CD4-positive, CD25-positive, alpha-beta regulatory T cell (primary cell): Measurements from ENCODE around the gene CDH23. TPM values are rescaled to one million over a fixed set of nuclear protein-coding genes. Genes with fewer than 3 reads are reported as not detected.

Source experiments
- ATAC-seq, 2 donors: fragments of 150-1000 bp; cut with Tn5 transposase; one replicate each; pipeline ENCODE4 v1.10.0; 2021; ENCODE audit warnings: low read depth in 2 of 2, moderate number of reproducible peaks in 2 of 2, moderate library complexity in 1 of 2
- DNase-seq, 3 donors: peaks; one replicate each; pipeline versions ENCODE4 v3.0.0 to v3.0.0-alpha.2; 2012 to 2022; ENCODE audit warnings: mixed read lengths in 1 of 3
- H3K27ac ChIP-seq: one replicate; pipeline ENCODE4 v1.7.0; 2013; ENCODE audit warnings: mild to moderate bottlenecking, low read length; ENCODE audit not compliant: insufficient read depth, poor library complexity, severe bottlenecking
- H3K27me3 ChIP-seq: one replicate; pipeline ENCODE4 v1.7.0; 2013; ENCODE audit warnings: low read length; ENCODE audit not compliant: control insufficient read depth, insufficient read depth
- H3K36me3 ChIP-seq: one replicate; pipeline ENCODE4 v1.7.0; 2013; ENCODE audit warnings: mild to moderate bottlenecking, low read length, moderate library complexity; ENCODE audit not compliant: control insufficient read depth, insufficient read depth
- H3K4me1 ChIP-seq: 2 replicates; pipeline ENCODE4 v1.7.0; 2013; ENCODE audit warnings: mild to moderate bottlenecking, low read length; ENCODE audit not compliant: insufficient read depth, control insufficient read depth, poor library complexity, severe bottlenecking
- H3K4me3 ChIP-seq: one replicate; pipeline ENCODE4 v1.7.0; 2013; ENCODE audit warnings: low read depth, mild to moderate bottlenecking, low read length, moderate library complexity
- H3K9me3 ChIP-seq, 2 experiments: 1 replicate in 1 of 2; 2 replicates in 1 of 2; pipeline ENCODE4 v1.7.0; 2013; ENCODE audit warnings: low read length in 2 of 2, mild to moderate bottlenecking in 1 of 2, moderate library complexity in 1 of 2; ENCODE audit not compliant: control insufficient read depth in 2 of 2
- H3K27ac Mint-ChIP-seq, 3 donors: one replicate each; pipeline ENCODE4 v1.8.0; 2020 to 2022; ENCODE audit warnings: mild to moderate bottlenecking in 3 of 3, mixed read lengths in 3 of 3, moderate library complexity in 2 of 3
- H3K27me3 Mint-ChIP-seq: one replicate; pipeline ENCODE4 v1.8.0; 2022; ENCODE audit warnings: mild to moderate bottlenecking, mixed read lengths
- H3K36me3 Mint-ChIP-seq: one replicate; pipeline ENCODE4 v1.8.0; 2020; ENCODE audit warnings: mixed read lengths
- H3K4me1 Mint-ChIP-seq, 4 donors: one replicate each; pipeline ENCODE4 v1.8.0; 2020 to 2022; ENCODE audit warnings: mixed read lengths in 4 of 4, mild to moderate bottlenecking in 1 of 4
- H3K4me3 Mint-ChIP-seq, 4 donors: one replicate each; pipeline ENCODE4 v1.8.0; 2020 to 2022; ENCODE audit warnings: mild to moderate bottlenecking in 4 of 4, mixed read lengths in 4 of 4, moderate library complexity in 3 of 4
- H3K9me3 Mint-ChIP-seq, 7 donors: one replicate each; pipeline ENCODE4 v1.8.0; 2020 to 2022; ENCODE audit warnings: mixed read lengths in 7 of 7, mild to moderate bottlenecking in 3 of 7, moderate library complexity in 2 of 7
- polyA plus RNA-seq, 4 donors: library from polyadenylated mRNA; unstranded; fragments of 300-500 nt; fragmentation: Illumina TruSeq; gene quantifications; one replicate each; pipeline ENCODE4 v1.2.3, GENCODE V29; 2021
- total RNA-seq: library from RNA; stranded (reverse); gene quantifications from one replicate; pipeline ENCODE4 v1.2.3, GENCODE V29; 2022

CDH23 gene
- total and polyA plus RNA-seq, 5 donors from 2014 or later, result 0.17 to 5.6 (median 1.1) TPM

GRCh38 chr10:71616817-71617654 is 220.3 kb downstream of the CDH23 start:
- Mint-ChIP-seq H3K27me3 (peaks cover 4% of the 10 kb centered on the region), H3K9me3 (no peaks in the 10 kb centered on the region), H3K4me3 (no peak overlapping the region), H3K27ac (no peak overlapping the region), H3K4me1 (no peaks in the 10 kb centered on the region), H3K36me3 (no peaks in the 10 kb centered on the region)
- DNase-seq, result no peak
- ATAC-seq, result no peak
- H3K9me3 ChIP-seq, result no peaks in the 10 kb centered on the region
- H3K4me1 ChIP-seq, result no peaks in the 10 kb centered on the region
- no peak overlapping the region for H3K27ac ChIP-seq
- no peaks in the 10 kb centered on the region for H3K36me3 ChIP-seq
- H3K4me3 ChIP-seq, result no peak overlapping the region
- H3K27me3 ChIP-seq, result no peaks in the 10 kb centered on the region

GRCh38 chr10:71618176-71618575 is 221.5 kb downstream of the CDH23 start:
- no peak overlapping the region for H3K27ac ChIP-seq
- no peak overlapping the region for H3K4me3 ChIP-seq
- Mint-ChIP-seq H3K27me3 (peaks cover 4% of the 10 kb centered on the region), H3K9me3 (no peaks in the 10 kb centered on the region), H3K36me3 (no peaks in the 10 kb centered on the region), H3K27ac (no peak overlapping the region), H3K4me3 (no peak overlapping the region), H3K4me1 (peaks cover 0 to 3% (median 0%) of the 10 kb centered on the region in 4 donors)
- ATAC-seq (no peak), DNase-seq (no peak)
- H3K27me3 ChIP-seq, result no peaks in the 10 kb centered on the region
- H3K36me3 ChIP-seq, result no peaks in the 10 kb centered on the region
- H3K4me1 ChIP-seq, result no peaks in the 10 kb centered on the region
- H3K9me3 ChIP-seq, result no peaks in the 10 kb centered on the region

- Mint-ChIP-seq H3K4me3 (no peak overlapping the region), H3K36me3 (no peaks in the 10 kb centered on the region), H3K27ac (no peak overlapping the region), H3K9me3 (no peaks in the 10 kb centered on the region), H3K27me3 (peaks cover 4% of the 10 kb centered on the region), H3K4me1 (peaks cover 0 to 3% (median 0%) of the 10 kb centered on the region in 4 donors)
- no peak for ATAC-seq
- DNase-seq, result no peak
- H3K27ac ChIP-seq, result no peak overlapping the region
- no peaks in the 10 kb centered on the region for H3K36me3 ChIP-seq
- no peak overlapping the region for H3K4me3 ChIP-seq
- H3K9me3 ChIP-seq, result no peaks in the 10 kb centered on the region
- H3K27me3 ChIP-seq, result no peaks in the 10 kb centered on the region
- no peaks in the 10 kb centered on the region for H3K4me1 ChIP-seq
These were observed 221.9 kb downstream of the CDH23 start for GRCh38 chr10:71618598-71618997.

DNA sequence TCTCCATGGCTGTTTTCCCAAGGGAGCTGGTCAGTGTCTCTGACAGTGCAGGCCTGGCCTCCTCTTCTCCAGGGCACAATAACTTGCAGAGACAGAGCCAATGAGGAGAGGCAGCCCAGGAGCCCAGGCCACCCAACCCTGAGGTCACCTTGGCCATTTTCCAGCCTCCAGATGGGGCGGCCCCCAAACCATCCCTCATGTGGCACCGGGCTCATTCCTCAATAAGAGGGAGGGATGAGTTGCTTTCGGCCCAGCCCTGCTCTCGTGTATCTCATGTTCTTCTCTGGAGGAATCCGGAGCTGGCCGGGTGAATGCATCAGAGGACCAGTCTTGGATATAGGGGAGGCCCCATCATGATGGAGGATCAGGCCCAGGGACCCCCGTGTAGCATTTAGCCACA is 223.9 kb downstream of the CDH23 start:
- Histone ChIP-seq H3K4me3 (no peak overlapping the region), H3K36me3 (no peaks in the 10 kb centered on the region), H3K27ac (no peak overlapping the region), H3K4me1 (no peaks in the 10 kb centered on the region), H3K27me3 (no peaks in the 10 kb centered on the region), H3K9me3 (no peaks in the 10 kb centered on the region)
- H3K27ac Mint-ChIP-seq, result peak overlapping the region in 1 of 3 donors; percentile 27
- no peaks in the 10 kb centered on the region for H3K36me3 Mint-ChIP-seq
- peaks cover 0 to 3% (median 0%) of the 10 kb centered on the region in 4 donors for H3K4me1 Mint-ChIP-seq
- ATAC-seq, result no peak
- H3K4me3 Mint-ChIP-seq, result no peak overlapping the region
- H3K27me3 Mint-ChIP-seq, result peaks cover 4% of the 10 kb centered on the region
- H3K9me3 Mint-ChIP-seq, result no peaks in the 10 kb centered on the region
- no peak for DNase-seq

- no peak overlapping the region for H3K4me3 ChIP-seq
- H3K36me3 ChIP-seq, result no peaks in the 10 kb centered on the region
- DNase-seq (no peak), ATAC-seq (no peak)
- H3K4me1 ChIP-seq, result no peaks in the 10 kb centered on the region
- H3K9me3 ChIP-seq, result no peaks in the 10 kb centered on the region
- Mint-ChIP-seq H3K27me3 (peaks cover 4% of the 10 kb centered on the region), H3K27ac (peak overlapping the region in 1 of 3 donors; percentile 42), H3K4me3 (no peak overlapping the region), H3K4me1 (peaks cover 0 to 3% (median 0%) of the 10 kb centered on the region in 4 donors), H3K9me3 (no peaks in the 10 kb centered on the region), H3K36me3 (no peaks in the 10 kb centered on the region)
- H3K27me3 ChIP-seq, result no peaks in the 10 kb centered on the region
- no peak overlapping the region for H3K27ac ChIP-seq
These were observed 224.8 kb downstream of the CDH23 start for GRCh38 chr10:71621231-71622153.

- no peak overlapping the region for H3K27ac Mint-ChIP-seq
- ATAC-seq, result no peak
These were observed 225.4 kb downstream of the CDH23 start for GRCh38 chr10:71622154-71622526.

GRCh38 chr10:71622616-71623015 is 225.9 kb downstream of the CDH23 start:
- H3K9me3 ChIP-seq, result no peaks in the 10 kb centered on the region
- Mint-ChIP-seq H3K4me3 (no peak overlapping the region), H3K9me3 (no peaks in the 10 kb centered on the region), H3K4me1 (peaks cover 0 to 3% (median 0%) of the 10 kb centered on the region in 4 donors), H3K36me3 (no peaks in the 10 kb centered on the region), H3K27me3 (peaks cover 2% of the 10 kb centered on the region), H3K27ac (peak overlapping the region in 2 of 3 donors; percentile 33 to 55)
- no peak for DNase-seq
- ATAC-seq, result no peak
- H3K4me1 ChIP-seq, result no peaks in the 10 kb centered on the region
- no peaks in the 10 kb centered on the region for H3K36me3 ChIP-seq
- H3K27ac ChIP-seq, result no peak overlapping the region
- H3K27me3 ChIP-seq, result no peaks in the 10 kb centered on the region
- H3K4me3 ChIP-seq, result no peak overlapping the region

More at GRCh38 chr10:71622154-71622526, 225.4 kb downstream of the CDH23 start:
- no peaks in the 10 kb centered on the region for H3K27me3 ChIP-seq
- H3K9me3 Mint-ChIP-seq, result no peaks in the 10 kb centered on the region
- H3K27ac ChIP-seq, result no peak overlapping the region
- H3K4me3 Mint-ChIP-seq, result no peak overlapping the region
- H3K4me1 Mint-ChIP-seq, result peaks cover 0 to 3% (median 0%) of the 10 kb centered on the region in 4 donors
- no peak overlapping the region for H3K4me3 ChIP-seq
- H3K36me3 Mint-ChIP-seq, result no peaks in the 10 kb centered on the region
- DNase-seq, result no peak
- H3K9me3 ChIP-seq, result no peaks in the 10 kb centered on the region
- H3K4me1 ChIP-seq, result no peaks in the 10 kb centered on the region
- peaks cover 4% of the 10 kb centered on the region for H3K27me3 Mint-ChIP-seq
- H3K36me3 ChIP-seq, result no peaks in the 10 kb centered on the region
